WI38 (cell line): Measurements from ENCODE around the gene WHRN.

Experiments
- H3K4me3 ChIP-seq: 2 replicates; pipeline ENCODE4 v1.5.1; 2011; ENCODE audit warnings: low read depth, mild to moderate bottlenecking, control low read depth, low read length
- TF ChIP-seq, protein P1 (sequence below): IDR thresholded peaks from 2 replicates; pipeline ENCODE4 v1.5.1; 2012; ENCODE audit warnings: low read depth, mild to moderate bottlenecking, control low read depth, low read length

The WHRN gene

DNA sequence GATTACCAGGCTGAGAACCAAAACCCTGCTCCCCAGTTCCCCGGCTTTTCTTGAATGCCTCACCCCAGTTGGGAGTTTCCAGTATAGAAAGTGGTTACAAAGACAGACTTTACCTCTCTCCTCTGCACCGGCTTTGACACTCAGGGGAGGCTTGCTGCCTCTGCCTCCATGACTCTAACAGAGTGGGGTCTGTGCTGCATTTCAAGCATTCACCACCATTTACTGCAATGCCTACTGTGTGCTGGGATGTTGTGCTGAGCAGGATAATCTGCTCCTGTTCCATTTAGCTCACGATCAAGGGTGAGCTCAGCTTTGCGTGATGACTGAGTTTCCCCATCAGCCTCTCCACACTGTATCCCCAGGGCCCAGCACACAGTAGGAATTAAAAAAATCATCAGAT lies 77.6 kb downstream of the WHRN start:
- TF ChIP-seq, protein P1, sequence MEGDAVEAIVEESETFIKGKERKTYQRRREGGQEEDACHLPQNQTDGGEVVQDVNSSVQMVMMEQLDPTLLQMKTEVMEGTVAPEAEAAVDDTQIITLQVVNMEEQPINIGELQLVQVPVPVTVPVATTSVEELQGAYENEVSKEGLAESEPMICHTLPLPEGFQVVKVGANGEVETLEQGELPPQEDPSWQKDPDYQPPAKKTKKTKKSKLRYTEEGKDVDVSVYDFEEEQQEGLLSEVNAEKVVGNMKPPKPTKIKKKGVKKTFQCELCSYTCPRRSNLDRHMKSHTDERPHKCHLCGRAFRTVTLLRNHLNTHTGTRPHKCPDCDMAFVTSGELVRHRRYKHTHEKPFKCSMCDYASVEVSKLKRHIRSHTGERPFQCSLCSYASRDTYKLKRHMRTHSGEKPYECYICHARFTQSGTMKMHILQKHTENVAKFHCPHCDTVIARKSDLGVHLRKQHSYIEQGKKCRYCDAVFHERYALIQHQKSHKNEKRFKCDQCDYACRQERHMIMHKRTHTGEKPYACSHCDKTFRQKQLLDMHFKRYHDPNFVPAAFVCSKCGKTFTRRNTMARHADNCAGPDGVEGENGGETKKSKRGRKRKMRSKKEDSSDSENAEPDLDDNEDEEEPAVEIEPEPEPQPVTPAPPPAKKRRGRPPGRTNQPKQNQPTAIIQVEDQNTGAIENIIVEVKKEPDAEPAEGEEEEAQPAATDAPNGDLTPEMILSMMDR: no peak
- H3K4me3 ChIP-seq: no peak overlapping the region

DNA sequence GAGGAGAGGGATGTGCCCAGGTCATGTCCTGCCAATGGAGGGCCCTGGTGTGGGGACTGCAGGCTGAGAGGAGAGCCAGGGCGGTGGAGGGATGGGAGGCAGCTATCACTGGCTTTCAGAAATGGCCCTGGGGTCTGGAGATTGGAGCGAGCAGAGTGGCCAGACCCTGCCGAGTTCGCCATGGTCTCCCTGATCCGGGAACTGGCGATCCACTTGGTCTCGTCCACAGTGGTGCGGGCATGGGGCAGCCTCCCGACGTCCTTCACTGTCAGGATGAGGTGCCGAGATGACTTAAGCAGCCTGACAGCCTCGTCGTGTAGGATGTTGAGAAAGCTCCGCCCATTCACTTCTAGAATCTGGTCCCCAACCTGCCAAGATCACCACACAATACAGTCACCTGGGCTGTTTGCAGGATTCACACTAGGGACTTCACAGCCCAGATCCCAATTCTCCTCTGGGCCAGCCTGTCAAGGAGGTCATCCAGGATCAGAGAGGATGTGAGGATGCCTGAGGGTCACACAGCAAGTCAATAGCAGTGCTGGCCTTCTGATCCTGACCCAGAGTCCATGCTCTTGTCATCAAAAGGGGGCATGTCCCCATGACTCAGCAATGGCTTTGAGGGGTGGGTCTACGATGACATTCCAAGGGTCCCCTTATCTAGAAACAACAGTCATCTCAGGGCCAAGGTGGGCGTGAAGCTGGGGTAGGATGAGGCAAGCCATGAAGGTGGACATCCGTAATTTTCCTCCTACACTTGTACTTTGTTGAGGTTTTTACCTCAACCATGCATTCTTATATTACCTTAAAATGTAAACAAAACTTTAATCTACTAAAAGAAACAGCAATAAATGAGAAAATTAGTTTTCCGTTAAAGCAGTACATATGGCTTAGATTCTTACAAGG lies 79.0 kb downstream of the WHRN start:
- TF ChIP-seq, protein P1: no peak
- H3K4me3 ChIP-seq: no peak overlapping the region

DNA sequence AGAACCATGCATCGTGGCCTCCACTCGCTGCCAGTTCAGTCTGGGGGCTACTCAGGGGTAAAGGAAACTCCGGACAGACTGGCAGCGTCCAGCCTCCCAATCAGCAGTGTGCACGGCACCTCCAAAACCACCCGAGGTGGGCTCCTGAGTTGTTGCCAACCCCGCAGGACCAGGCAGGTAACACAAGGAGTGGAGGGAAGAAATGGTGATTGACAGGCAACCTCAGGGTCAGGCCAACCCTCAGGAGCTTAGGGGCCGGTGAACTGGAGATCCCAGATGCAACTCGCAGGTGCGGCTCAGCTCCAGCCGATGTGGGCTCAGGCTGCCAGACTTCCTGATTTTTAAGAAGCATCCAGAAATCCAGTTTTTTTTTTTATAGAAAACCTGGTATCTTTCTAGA lies 80.1 kb downstream of the WHRN start:
- TF ChIP-seq, protein P1: no peak

DNA sequence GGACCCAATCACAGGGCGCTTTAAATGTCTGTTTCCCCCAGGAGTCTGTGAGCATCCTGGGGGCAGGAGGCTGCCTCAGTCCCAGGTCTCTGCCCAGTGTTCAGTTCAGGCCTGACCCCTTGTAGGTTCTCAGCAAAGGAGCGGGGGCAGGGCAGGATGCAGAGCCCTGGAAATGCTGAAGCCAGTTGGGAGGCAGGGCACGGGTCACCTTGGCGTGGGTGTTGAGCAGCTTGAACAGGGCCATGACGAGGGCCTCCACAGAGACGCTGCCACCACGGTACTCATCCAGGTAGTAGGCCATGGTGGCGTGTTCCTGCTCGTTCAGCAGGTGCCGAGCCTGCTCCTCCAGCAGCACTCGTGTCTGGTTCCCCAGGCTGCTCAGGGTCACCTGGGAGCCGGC lies 81.1 kb downstream of the WHRN start:
- H3K4me3 ChIP-seq: no peak overlapping the region
- TF ChIP-seq, protein P1: no peak

More for the DNA sequence above, 80.1 kb downstream of the WHRN start:
- H3K4me3 ChIP-seq: no peak overlapping the region

DNA sequence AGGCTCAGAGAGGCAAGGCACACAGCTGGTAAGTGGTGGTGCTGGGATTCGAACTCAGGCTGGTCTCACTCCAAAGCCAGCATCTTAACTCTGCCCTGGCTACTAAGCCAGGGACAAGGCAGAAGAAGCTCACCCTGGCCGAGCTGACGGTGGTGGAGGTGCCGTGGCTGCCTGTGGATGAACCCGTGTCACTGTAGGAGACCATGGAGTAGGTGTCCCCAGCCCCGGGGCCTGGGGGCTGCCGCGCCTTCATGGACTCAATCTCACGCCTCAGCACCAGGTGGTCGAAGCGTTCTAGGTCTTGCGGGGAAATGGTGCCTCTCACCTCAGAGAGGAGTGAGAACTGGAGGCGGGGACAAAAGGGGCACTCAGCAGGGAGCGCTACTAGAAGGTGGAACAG lies 82.1 kb downstream of the WHRN start:
- TF ChIP-seq, protein P1: no peak
- no peak overlapping the region for H3K4me3 ChIP-seq

DNA sequence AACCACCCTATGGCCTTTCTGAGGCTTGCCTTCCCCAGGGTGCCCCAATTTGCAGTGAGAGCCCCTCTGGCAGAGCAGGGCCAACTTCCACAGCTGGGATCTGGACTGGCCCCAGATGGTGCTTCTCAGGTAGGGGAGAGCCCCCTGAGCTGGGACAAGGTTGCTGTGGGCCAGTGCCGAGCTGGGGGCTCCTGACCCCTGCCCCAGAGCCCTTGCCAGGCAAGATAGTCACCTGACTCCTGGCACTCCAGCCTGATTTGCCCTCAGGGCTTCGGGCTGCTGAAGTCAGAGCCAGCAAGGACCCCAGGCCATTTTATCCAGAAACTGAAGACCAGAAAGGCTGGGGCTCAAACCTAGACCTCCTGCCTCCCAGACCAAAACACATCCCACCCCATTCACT lies 84.1 kb downstream of the WHRN start:
- TF ChIP-seq, protein P1: no peak
- H3K4me3 ChIP-seq: no peak overlapping the region

DNA sequence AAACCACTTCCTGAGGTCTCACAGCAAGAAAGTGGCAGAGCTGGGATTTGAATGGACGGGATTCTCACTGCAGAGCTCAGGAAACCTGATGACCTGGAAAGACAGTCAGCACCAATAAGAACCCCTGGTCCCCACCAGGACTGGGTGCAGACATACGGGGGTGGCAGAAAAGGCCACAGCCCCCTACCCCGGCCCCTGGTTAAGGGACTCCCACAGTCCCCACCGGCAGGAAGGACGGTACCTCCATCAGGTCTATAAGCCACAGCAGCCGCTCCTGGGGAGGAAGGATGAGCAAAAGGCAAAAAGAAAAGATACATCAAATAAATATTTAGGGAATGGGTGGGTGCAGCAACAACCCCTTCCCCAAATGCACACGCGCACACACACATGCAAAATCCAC lies 85.5 kb downstream of the WHRN start:
- TF ChIP-seq, protein P1: no peak
- H3K4me3 ChIP-seq: no peak overlapping the region
